Measurements from ENCODE around the gene IFNL4. TPM values are rescaled to one million over a fixed set of nuclear protein-coding genes. Genes with fewer than 3 reads are reported as not detected.

IFNL4 gene
- total RNA-seq, 1 donor from 2014 or later, result not detected

Other genes with a start within 250 kb of the IFNL4 start
- gene FBXO27, start 216.3 kb downstream of the IFNL4 start, total RNA-seq, result 5.8 and 5.9 TPM in 2 replicates
- gene ACP7, start 164.5 kb downstream of the IFNL4 start, total RNA-seq, result not detected in 2 replicates
- 5.0 and 17.7 TPM in 2 replicates for gene PAK4, start 123.1 kb downstream of the IFNL4 start, total RNA-seq
- 0.20 and 4.3 TPM in 2 replicates for gene NCCRP1, start 51.9 kb downstream of the IFNL4 start, total RNA-seq
- not detected in 2 replicates for gene SYCN, start 44.6 kb downstream of the IFNL4 start, total RNA-seq
- gene IFNL3, start 3.9 kb downstream of the IFNL4 start, total RNA-seq, result not detected in 2 replicates
- gene IFNL2, start 19.5 kb upstream of the IFNL4 start, total RNA-seq, result not detected in 2 replicates
- gene IFNL1, start 47.6 kb upstream of the IFNL4 start, total RNA-seq, result not detected in 2 replicates
- gene LRFN1, start 72.0 kb upstream of the IFNL4 start, total RNA-seq, result 0.15 TPM in 1 of 2 replicates, not detected in the other
- not detected in 2 replicates for gene GMFG, start 87.2 kb upstream of the IFNL4 start, total RNA-seq
- 20.1 and 100 TPM in 2 replicates for gene SAMD4B, start 93.6 kb upstream of the IFNL4 start, total RNA-seq
- 23.1 and 40.9 TPM in 2 replicates for gene PAF1, start 142.2 kb upstream of the IFNL4 start, total RNA-seq
- 19.3 and 29.7 TPM in 2 replicates for gene MED29, start 142.5 kb upstream of the IFNL4 start, total RNA-seq
- gene ZFP36, start 158.0 kb upstream of the IFNL4 start, total RNA-seq, result 0.35 and 2.8 TPM in 2 replicates
- 6.1 and 12.9 TPM in 2 replicates for gene PLEKHG2, start 163.8 kb upstream of the IFNL4 start, total RNA-seq
- gene RPS16, start 187.1 kb upstream of the IFNL4 start, total RNA-seq, result 34.7 and 44.3 TPM in 2 replicates
- 55.4 and 114 TPM in 2 replicates for gene SUPT5H, start 196.7 kb upstream of the IFNL4 start, total RNA-seq
- gene TIMM50, start 232.0 kb upstream of the IFNL4 start, total RNA-seq, result 43.6 and 71.4 TPM in 2 replicates